GM21529 (cell line): Measurements from ENCODE around the gene PHLPP1.

ENCODE experiments used
- ATAC-seq: cut with Tn5 transposase; IDR thresholded peaks from one replicate; pipeline ENCODE4 v1.9.1; 2021; ENCODE audit not compliant: unreplicated experiment

The PHLPP1 gene

DNA sequence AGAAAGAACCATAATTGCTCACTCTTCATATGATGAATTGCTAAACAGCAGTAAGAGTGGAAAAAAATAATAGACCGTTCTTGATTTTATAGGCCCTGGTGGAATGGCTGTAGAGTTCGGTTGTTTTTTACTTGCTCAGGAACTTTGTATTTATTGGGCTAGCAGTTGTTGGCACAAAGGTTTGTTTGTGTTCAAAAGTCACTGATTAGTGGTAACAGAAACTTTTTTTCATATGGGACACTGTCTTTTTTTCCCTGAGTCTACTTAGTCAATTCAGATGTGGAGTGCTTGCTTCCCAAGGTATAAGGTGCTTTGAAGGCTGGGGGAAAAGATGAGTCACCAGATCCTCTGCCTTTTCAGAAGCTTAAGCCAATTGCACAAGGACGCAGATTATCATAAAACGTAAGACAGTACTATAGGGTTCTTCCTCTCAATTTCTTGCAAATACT is 25.8 kb downstream of the PHLPP1 start:
- no peak for ATAC-seq

DNA sequence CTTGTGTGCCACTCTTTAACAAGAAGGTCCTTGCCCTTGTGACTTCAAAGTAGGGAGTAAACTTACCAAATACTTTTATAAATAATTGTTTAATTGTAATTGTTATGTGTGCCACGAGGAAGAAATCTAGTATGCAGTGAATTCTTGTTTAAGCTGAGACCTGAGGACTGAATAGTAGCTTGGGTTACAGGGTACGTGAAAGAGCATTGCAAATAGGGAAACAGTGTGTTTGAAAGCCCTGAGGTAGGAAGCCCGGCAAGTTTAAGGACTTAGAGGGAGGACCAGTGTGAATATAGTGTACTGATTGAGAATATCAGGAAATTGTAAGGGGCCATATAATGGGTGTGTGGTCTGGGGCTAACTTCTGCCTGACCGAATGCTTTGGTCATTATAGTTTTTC is 26.2 kb downstream of the PHLPP1 start:
- no peak for ATAC-seq

DNA sequence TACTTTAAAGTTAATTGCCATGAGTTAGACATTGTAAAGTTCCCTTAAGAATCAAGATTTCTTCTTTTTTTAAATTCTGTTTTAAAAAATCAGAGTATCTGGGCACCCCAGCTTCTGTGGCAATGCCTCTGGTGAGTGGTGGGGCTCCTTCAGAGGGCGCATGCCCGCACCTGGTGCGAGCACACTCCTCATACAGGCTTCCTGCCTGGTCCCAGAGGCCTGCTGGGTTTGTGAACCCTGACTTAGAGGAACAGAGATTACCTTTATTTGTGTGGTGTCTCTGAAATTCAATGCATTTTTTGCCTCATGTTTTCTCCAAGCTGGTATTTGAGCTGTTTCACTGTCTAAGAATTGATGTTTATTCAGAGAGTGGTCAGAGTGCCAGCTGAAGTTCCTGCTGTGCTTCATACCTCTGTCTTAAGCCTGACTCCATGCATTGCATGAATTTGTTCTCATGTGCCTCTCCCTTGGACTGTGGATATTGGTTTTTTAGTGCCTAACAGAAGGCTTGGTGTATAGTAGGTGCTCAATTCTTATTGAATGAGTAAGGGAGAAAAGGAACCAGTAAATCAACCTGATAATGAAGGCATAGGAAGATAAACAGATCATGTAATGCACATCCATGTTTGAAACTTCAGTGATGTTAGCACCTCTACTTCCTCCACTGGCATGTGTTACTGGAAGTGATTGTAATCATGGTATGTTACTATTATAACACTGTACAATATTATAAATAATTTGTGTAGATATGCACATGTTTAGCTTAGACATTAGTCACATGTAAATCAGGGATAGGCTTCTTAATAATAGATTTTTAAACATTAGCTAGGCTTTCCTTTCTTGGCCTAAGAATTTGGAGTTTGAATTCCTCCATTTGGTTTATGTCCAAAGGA is 29.0 kb downstream of the PHLPP1 start:
- peak; percentile 67 for ATAC-seq

GRCh38 chr18:62745089-62745751 is 29.9 kb downstream of the PHLPP1 start:
- no peak for ATAC-seq

DNA sequence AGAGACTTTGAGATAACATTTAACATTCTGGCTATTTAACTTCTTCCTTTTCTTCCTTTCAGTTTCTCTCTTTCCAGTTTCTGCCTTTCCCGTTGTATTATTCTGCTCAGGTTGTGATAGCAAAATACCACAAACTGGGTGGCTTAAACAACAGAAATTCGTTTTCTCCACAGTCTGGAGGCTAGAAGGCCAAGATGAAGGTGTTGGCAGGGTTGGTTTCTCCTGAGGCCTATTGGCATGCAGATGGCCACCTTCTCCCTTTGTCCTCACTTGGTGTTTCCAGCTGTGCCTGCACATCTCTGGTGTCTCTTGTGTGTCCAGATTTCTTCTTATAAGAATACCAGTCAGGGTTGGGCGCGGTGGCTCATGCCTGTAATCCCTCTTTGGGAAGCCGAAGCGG is 34.0 kb downstream of the PHLPP1 start:
- ATAC-seq = no peak

DNA sequence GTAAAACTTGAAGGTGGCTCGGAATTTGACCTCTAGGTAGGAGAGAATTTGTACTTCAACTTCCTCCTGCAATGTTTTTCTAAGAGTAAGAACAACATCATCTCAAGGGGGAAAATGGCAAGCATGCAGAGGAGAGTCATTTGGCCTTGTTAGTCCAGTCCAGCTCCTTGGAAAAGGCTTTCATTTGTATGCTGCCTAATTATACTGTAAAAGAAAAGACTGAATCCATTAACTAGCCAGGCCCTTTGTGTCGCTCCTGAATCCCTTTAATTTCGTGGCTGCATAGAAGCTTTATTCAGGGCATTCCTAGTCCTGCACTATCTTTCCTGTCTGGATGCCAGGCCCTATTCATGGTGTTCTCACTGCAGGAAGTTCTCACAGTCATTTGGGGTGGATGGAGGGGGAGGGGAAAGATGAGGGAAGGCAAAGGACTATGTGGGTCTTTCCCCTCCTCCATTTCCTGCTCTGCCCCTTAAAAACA is 36.0 kb downstream of the PHLPP1 start:
- no peak for ATAC-seq

GRCh38 chr18:62751977-62752376 is 36.6 kb downstream of the PHLPP1 start:
- ATAC-seq = no peak

DNA sequence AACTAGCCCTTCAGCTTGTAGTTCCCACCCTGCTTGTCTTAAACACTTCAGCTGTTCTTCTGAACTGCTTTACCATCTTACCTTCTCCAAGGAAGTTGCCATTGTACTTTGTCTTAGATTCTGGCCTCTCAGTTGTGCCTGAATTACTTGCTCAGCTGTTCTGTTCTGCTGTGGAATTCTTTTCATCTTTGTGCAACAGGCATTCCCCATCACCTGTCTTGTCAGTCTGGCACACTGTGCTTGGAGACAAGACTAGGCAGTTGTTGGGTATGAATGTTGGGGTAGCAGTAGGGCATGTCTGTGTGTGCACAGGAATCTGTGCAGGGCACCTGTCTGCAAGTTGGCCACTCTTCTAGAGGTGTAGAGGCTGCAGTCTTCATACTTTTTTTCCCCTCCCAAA is 38.7 kb downstream of the PHLPP1 start:
- ATAC-seq = no peak

DNA sequence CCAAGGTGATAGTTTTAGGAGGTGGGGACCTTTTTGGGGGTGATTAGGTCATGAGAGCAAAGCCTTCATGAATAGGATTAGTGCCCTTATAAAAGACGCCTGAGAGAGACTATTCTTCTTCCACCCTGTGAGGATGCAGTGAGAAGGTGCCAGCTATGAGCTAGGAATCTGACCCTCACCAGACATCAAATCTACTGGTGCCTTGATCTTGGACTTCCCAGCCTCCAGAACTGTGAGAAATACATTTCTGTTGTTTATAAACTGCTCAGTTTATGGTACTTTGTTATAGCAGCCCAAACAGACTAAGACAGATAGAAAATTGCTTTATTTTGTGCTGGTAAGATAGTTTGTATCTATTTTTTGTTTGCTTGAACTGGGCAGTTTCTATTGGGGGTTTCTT is 40.1 kb downstream of the PHLPP1 start:
- no peak for ATAC-seq

DNA sequence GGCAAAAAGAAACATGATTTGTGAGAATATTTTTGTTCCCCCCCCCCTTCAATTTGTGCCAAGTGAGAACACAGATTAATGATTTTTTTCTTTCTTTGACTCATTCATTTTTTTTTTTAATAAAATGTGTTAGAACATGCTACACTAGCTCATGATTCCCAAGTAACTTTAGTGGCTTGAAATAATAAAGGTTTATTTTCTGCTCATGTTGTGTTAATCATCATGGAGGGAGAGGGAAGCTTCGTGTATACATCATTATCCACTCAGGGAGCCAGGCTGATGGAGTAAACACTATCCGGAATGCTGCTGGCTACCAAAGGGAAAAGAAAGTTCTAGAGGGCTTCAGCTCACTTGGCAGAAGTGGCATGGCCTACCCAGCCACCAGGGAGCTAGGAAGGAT is 40.6 kb downstream of the PHLPP1 start:
- no peak for ATAC-seq

DNA sequence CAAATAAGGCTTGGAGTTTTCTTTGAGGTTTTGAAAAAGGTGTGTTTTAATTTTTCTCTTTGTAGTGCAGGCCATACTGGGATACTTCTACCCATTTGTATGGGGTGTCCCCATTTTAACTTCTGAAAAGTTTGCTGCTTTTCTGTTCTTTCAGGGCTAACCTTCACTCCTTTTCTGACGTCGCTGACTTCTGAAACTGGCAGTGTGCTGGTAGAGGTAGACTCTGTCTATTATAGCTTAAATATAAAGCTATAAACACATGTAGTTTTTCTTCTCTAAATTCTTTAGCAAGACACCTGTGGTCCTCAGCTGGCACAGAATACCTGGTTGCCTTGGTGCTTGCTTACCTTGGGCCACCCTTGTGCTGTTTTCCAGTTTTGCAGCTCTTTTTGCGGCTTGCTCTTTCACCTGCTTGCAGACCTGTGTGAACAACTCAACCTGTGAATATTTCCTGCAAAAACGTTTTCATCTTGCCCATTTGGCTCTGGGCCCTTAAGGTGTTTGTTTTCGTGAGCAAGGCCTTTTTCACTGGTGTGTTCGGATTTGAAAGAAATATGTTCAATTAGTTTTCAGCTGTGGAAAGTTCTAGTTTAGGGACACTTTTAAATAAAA is 42.2 kb downstream of the PHLPP1 start:
- no peak for ATAC-seq

DNA sequence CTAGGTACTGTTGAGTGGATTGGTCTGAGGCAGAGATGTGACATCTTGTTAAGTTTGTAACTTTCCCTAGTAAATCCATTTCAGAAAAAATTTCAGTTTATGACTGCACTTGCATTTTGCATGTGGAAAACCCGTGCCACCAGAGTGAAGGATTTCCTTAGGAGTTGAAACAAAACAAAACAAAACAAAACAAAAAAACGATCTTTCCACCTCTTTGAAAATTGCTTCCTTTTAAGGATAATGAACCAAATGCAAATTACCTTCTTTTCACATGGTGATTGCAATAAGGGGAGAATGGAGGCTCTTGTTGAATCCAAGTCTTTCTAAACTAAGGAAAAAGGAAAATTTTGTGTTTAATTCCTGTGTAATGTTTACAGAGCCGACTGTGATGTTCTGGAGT is 43.2 kb downstream of the PHLPP1 start:
- no peak for ATAC-seq

- ATAC-seq = no peak
Observed at GRCh38 chr18:62759704-62760402, 44.5 kb downstream of the PHLPP1 start.

GRCh38 chr18:62760403-62760734 is 45.0 kb downstream of the PHLPP1 start:
- no peak for ATAC-seq

DNA sequence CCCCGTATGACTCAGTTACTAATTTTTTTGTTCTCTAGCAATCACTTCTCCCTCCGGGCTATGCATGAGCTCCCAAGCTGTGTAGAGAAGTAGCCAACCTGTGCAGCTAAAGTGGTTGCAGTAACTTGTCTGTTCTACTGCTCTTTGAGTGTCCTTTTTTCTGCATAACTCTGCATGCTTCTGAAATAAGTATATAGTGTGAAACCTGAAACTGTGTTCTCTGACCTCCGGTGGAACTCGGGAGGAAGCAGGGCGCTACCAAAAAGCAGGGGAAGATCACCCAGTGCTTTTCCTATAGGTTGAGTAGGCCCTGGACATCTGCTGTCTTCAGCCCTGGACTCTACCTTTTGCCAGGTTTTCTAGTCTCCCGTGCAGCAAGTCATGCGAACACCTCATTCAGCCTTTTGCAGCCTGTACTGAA is 47.8 kb downstream of the PHLPP1 start:
- peak; percentile 55 for ATAC-seq

GRCh38 chr18:62766266-62766665 is 50.9 kb downstream of the PHLPP1 start:
- no peak for ATAC-seq

DNA sequence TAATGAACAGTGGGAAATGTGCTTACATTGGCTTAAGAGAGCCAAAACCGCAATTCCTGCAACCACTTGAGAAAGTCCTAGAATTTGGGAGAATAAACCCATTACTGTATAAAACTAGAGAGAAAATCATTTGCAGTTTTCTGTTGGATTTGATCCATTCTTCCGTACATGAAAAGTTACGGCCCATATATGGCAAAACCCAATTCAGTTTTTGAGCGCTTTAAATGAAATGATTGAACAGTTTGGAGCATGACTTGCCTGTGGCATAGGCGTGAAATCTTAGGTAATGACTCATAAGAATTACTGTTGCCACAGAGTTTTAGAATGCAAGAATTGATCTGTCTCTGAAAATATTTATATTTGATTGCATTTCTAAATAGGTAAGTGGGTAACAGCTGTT is 52.0 kb downstream of the PHLPP1 start:
- no peak for ATAC-seq

DNA sequence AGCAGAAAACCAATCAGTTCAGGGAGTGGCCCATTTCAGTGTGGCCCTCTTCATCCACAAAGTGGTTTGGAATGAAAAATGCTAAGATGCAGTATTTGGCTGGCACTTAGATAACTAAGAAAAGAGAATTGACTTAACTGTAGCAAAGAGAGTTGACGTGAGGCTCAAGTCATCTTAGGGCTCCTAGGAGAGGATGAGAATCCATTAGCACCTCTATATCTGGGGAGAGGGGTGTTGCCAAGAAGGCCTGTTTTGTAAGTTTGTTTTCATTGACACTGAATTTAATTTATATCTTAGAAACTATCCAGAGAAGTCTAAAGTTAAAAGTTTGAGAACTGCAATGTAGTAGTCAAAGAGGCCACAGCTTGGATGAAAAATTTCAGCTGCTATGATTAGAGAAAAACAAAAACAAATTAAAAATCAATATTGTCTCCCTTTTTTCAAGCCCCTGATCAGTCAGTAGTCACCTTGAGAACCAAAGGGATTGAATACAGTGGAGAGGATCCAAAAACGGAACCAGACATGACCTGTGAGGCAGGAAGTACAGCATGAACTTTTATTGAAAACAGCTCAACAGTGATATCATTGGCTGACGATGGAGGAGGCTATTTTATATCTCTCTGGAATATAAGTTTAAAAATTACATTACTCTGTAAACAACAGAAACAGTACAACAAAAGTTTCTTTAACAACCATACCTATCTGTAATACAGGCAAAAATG is 52.7 kb downstream of the PHLPP1 start:
- ATAC-seq = no peak

- ATAC-seq = no peak
Observed at GRCh38 chr18:62768558-62768943, 53.2 kb downstream of the PHLPP1 start.

DNA sequence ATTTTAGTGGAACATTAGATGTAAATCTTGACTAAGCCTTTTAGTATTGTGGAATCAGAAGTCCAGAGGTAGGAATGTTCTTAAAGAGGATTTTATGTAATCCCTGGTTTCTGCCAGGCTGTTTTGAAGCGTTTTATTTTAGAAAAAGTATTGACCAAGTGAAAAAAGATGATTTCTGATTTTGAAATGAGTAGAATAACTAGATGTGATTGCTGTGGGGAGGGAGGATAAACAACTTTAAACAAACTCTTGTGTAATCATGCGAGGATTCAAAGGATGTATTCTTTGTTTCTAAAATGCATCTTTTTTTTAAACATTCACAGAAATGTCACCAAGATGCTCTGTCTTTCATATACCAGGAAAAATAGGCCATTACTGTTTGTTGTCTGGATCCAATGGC is 53.9 kb downstream of the PHLPP1 start:
- no peak for ATAC-seq
